K562 (cell line): ENCODE data around the gene MED13L. TPM values are rescaled to one million over a fixed set of nuclear protein-coding genes. Genes with fewer than 3 reads are reported as not detected.

Experiments
- ATAC-seq: fragments of 200-7000 bp; cut with Tn5 transposase; 3 replicates; pipeline ENCODE4 v1.9.1; 2020; ENCODE audit warnings: moderate library complexity
- BruUV-seq: library from RNA; stranded (reverse); fragments of 400-500 nt; replicated peaks from 2 replicates; lab custom pipeline; 2021; lab: Mats Ljungman, UMichigan
- CTCF ChIA-PET: fragments of 300-600 bp; formaldehyde crosslinking; extraction: SDS; loops from one replicate; lab custom pipeline; 2021; ENCODE audit warnings: low intra/inter-chr PET ratio; lab: Yijun Ruan, JAX
- POLR2A ChIA-PET: fragments of 300-600, 350-650 bp; sonication (Branson Sonifier 250); formaldehyde crosslinking; extraction: SDS; loops from one replicate; lab custom pipeline; 2021; ENCODE audit warnings: antibody characterized with exemption, inconsistent platforms; lab: Yijun Ruan, JAX
- DNase-seq, 4 experiments: peaks; one replicate each; pipeline versions ENCODE4 v3.0.0 to v3.0.0-alpha.2; 2011 to 2018; ENCODE audit warnings: low spot score in 3 of 4, mixed read lengths in 3 of 4; ENCODE audit errors: extremely low read depth in 1 of 4
- FAIRE-seq: peaks from 2 replicates; lab custom pipeline; 2011; peaks lifted over from hg19 to GRCh38; lab: Jason Lieb, UNC
- H2AFZ ChIP-seq: 2 replicates; pipeline ENCODE4 v1.6.0; 2011; ENCODE audit warnings: low read depth, low read length, control low read depth, inconsistent platforms
- H3K27ac ChIP-seq: fragments of 200-600 bp; 3 replicates; pipeline ENCODE4 v1.8.0; 2011; ENCODE audit warnings: low read depth, mild to moderate bottlenecking, control low read depth, inconsistent platforms, low read length, moderate library complexity, mixed read lengths; ENCODE audit errors: extremely low read depth
- H3K27me3 ChIP-seq, 2 experiments: fragments of 300-600 bp in 1 of 2; 2 replicates in 1 of 2; 3 replicates in 1 of 2; pipeline versions ENCODE4 v1.6.0 to v1.8.0; 2011; ENCODE audit warnings: inconsistent platforms in 2 of 2, low read length in 2 of 2, mild to moderate bottlenecking in 1 of 2, mixed read lengths in 1 of 2, moderate library complexity in 1 of 2; ENCODE audit not compliant: control insufficient read depth in 2 of 2, insufficient read depth in 2 of 2
- H3K36me3 ChIP-seq: fragments of 300-600 bp; 3 replicates; pipeline ENCODE4 v1.8.0; 2011; ENCODE audit warnings: mild to moderate bottlenecking, low read length, inconsistent platforms; ENCODE audit not compliant: control insufficient read depth, insufficient read depth
- H3K4me1 ChIP-seq, 2 experiments: fragments of 200-600 bp in 1 of 2; replicated peaks in 1 of 2; 2 replicates in 1 of 2; 3 replicates in 1 of 2; pipeline versions ENCODE4 v1.5.1 to v1.8.0; 2011; ENCODE audit warnings: inconsistent platforms in 2 of 2, low read length in 2 of 2, mild to moderate bottlenecking in 1 of 2, mixed read lengths in 1 of 2, moderate library complexity in 1 of 2; ENCODE audit not compliant: control insufficient read depth in 2 of 2, insufficient read depth in 2 of 2
- H3K4me2 ChIP-seq: 2 replicates; pipeline ENCODE4 v1.6.1; 2011; ENCODE audit warnings: low read length, control low read depth, inconsistent platforms, mixed read lengths; ENCODE audit not compliant: insufficient read depth
- H3K4me3 ChIP-seq: fragments of 200-600 bp; sonication (generic), shearing (Covaris generic); 2 replicates; pipeline ENCODE4 v1.5.1; 2016; ENCODE audit warnings: control low read depth, inconsistent platforms
- H3K79me2 ChIP-seq: fragments of 200-600 bp; 3 replicates; pipeline ENCODE4 v1.8.0; 2011; ENCODE audit warnings: low read length, inconsistent platforms; ENCODE audit not compliant: control insufficient read depth, insufficient read depth
- H3K9ac ChIP-seq, 2 experiments: 2 replicates each; pipeline versions ENCODE4 v1.6.0 to v1.6.1; 2011; ENCODE audit warnings: low read depth in 2 of 2, low read length in 2 of 2, control low read depth in 1 of 2, inconsistent platforms in 1 of 2, mild to moderate bottlenecking in 1 of 2, mixed read lengths in 1 of 2; ENCODE audit not compliant: insufficient read depth in 1 of 2
- H3K9me1 ChIP-seq: one replicate; pipeline ENCODE4 v1.6.0; 2011; ENCODE audit warnings: inconsistent platforms, mild to moderate bottlenecking, low read length, moderate library complexity; ENCODE audit not compliant: control insufficient read depth, insufficient read depth
- H3K9me3 ChIP-seq: replicated peaks from 2 replicates; pipeline ENCODE4 v1.5.1; 2011; ENCODE audit warnings: low read depth, low read length, inconsistent platforms; ENCODE audit not compliant: control insufficient read depth, insufficient read depth
- H4K20me1 ChIP-seq: replicated peaks from 2 replicates; pipeline ENCODE4 v1.6.1; 2011; ENCODE audit warnings: low read length, inconsistent platforms, mixed read lengths; ENCODE audit not compliant: control insufficient read depth, insufficient read depth
- ADNP ChIP-seq: fragments of 200-800 bp; sonication (Bioruptor generic); IDR thresholded peaks from 2 replicates; pipeline ENCODE4 v1.6.1; 2016; ENCODE audit warnings: missing genetic modification characterization, missing compliant biosample characterization
- CCAR2 ChIP-seq: fragments of 200-400 bp; formaldehyde crosslinking; IDR thresholded peaks from 2 replicates; pipeline ENCODE4 v1.6.1; 2017; ENCODE audit warnings: mild to moderate bottlenecking, low read depth, low read length
- L3MBTL2 ChIP-seq: fragments of 450-650 bp; IDR thresholded peaks from 2 replicates; pipeline ENCODE4 v1.6.1; 2016; ENCODE audit warnings: mild to moderate bottlenecking, moderate library complexity
- MAFF ChIP-seq: IDR thresholded peaks from 2 replicates; pipeline ENCODE4 v1.6.1; 2012; ENCODE audit warnings: low read length, improper control_type of control experiment
- NFE2 ChIP-seq: IDR thresholded peaks from 2 replicates; pipeline ENCODE4 v1.6.1; 2014; ENCODE audit warnings: antibody characterized with exemption, low read depth
- SIN3B ChIP-seq: fragments of 450-650 bp; IDR thresholded peaks from 2 replicates; pipeline ENCODE4 v1.6.1; 2017; ENCODE audit warnings: low read depth, mild to moderate bottlenecking, moderate library complexity
- SNIP1 ChIP-seq: fragments of 450-650 bp; IDR thresholded peaks from 2 replicates; pipeline ENCODE4 v1.7.1; 2017; ENCODE audit warnings: low read depth, mild to moderate bottlenecking
- TAF1 ChIP-seq: IDR thresholded peaks from 2 replicates; pipeline ENCODE4 v1.6.1; 2011; ENCODE audit warnings: mild to moderate bottlenecking, low read length, moderate library complexity; ENCODE audit not compliant: insufficient read depth, control insufficient read depth, severe bottlenecking; ENCODE audit errors: extremely low read depth
- ZNF23 ChIP-seq: fragments of 250-450 bp; sonication (Bioruptor Pico); IDR thresholded peaks from 2 replicates; pipeline ENCODE4 v1.4.0; 2020; ENCODE audit warnings: mild to moderate bottlenecking
- ZNF324 ChIP-seq: fragments of 250-450 bp; sonication (Bioruptor Pico); IDR thresholded peaks from 2 replicates; pipeline ENCODE4 v1.4.0; 2020; ENCODE audit warnings: mild to moderate bottlenecking
- ZNF431 ChIP-seq: sonication (generic); formaldehyde crosslinking; IDR thresholded peaks from 2 replicates; pipeline ENCODE4 v1.8.0; 2022; ENCODE audit warnings: mild to moderate bottlenecking, missing genetic modification reagents
- ZNF584 ChIP-seq: fragments of 200-800 bp; sonication (Bioruptor generic); IDR thresholded peaks from 2 replicates; pipeline ENCODE4 v1.6.1; 2016; ENCODE audit warnings: low read depth, mild to moderate bottlenecking, missing genetic modification characterization, missing compliant biosample characterization
- WGBS: fragments of 100-300 bp; shearing (Covaris generic); methylation state at CpG from one replicate; pipeline ENCODE4 v1.1.6; 2016; ENCODE audit warnings: low coverage, mixed read lengths; ENCODE audit not compliant: insufficient coverage; ENCODE audit errors: missing lambda C conversion rate; 5-methylcytosine and 5-hydroxymethylcytosine counted together
- in situ Hi-C: fragments of 300-500 bp; cut with MboI; formaldehyde crosslinking; loops from 4 replicates; pipeline ENCODE4 v1.15.0; 2018; ENCODE audit warnings: inconsistent platforms, mixed read lengths
- intact Hi-C: fragments of 100-400 bp; cut with micrococcal nuclease; formaldehyde crosslinking; loops from 2 replicates; pipeline ENCODE4 v1.14.2; 2022
- polyA plus RNA-seq, 8 experiments: library from polyadenylated mRNA; depleted of rRNA in 4 of 8; stranded (reverse) in 5 of 8; unstranded in 3 of 8; fragments of >200 nt; fragmentation: Nextera tagmentation in 2 of 8; fragmentation: Illumina TruSeq in 1 of 8; extraction: Ambion mirVana in 2 of 8; extraction: Trizol in 1 of 8; gene quantifications; 2 replicates each; pipeline versions ENCODE4 v1.2.1 to v1.2.3, GENCODE V29; 2011 to 2014; ENCODE audit warnings: inconsistent platforms in 1 of 8, missing spikeins in 1 of 8
- total RNA-seq, 7 experiments: library from RNA; depleted of rRNA in 6 of 7; stranded (reverse); fragments of >200 nt in 6 of 7; fragmentation: Illumina TruSeq in 2 of 7; extraction: Trizol in 2 of 7; gene quantifications; 2 replicates each; pipeline versions ENCODE4 v1.2.1 to v1.2.3, GENCODE V29; 2011 to 2021; ENCODE audit warnings: low replicate concordance in 1 of 7
- TF ChIP-seq, protein P1 (sequence below): fragments of 450-650 bp; formaldehyde crosslinking; IDR thresholded peaks from 2 replicates; pipeline ENCODE4 v1.4.0; 2020; ENCODE audit warnings: mild to moderate bottlenecking, moderate library complexity
- TF ChIP-seq, protein P2 (sequence below): sonication (generic); formaldehyde crosslinking; IDR thresholded peaks from 2 replicates; pipeline ENCODE4 v1.8.0; 2022; ENCODE audit warnings: missing genetic modification reagents, mild to moderate bottlenecking, borderline replicate concordance

MED13L gene
- total and polyA plus RNA-seq, 9 of the 15 experiments (the other 6 are each of a cell fraction or from before 2014, with no cell fraction given), result 13.4 to 90.3 (median 36.9) TPM

DNA sequence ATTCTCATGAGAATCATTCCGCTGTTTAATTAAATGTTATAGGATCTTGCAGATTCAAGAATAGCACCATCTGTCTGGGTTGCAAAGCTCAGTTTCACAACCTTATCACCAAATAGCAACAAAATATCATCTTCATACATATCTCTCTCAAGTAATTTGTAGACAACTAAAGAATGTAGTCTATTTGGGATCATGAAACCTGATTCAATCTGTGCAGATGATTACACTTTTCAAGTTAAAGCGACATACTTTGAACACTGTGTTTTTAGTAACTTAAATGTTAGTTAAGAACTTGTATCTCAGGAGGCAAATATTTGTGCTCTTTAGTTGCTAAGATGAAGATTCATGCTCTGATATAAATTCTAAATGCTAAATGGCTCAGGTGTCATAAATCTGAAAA, 14.8 kb downstream of the MED13L start:
- H3K27me3 ChIP-seq, result no peaks in the 10 kb centered on the region; a peak in 1 of 5 replicates
- intact Hi-C loops, result no loop called here
- H3K27ac ChIP-seq, result no peak overlapping the region
- H3K4me2 ChIP-seq, result no peak overlapping the region
- BruUV-seq, result no TSS peak
- peaks cover 99% of the 10 kb centered on the region for H3K79me2 ChIP-seq
- no peak overlapping the region for H3K9ac ChIP-seq
- no peak for TF ChIP-seq SNIP1
- TF ChIP-seq ADNP (tag), result no peak
- TF ChIP-seq, protein P1, sequence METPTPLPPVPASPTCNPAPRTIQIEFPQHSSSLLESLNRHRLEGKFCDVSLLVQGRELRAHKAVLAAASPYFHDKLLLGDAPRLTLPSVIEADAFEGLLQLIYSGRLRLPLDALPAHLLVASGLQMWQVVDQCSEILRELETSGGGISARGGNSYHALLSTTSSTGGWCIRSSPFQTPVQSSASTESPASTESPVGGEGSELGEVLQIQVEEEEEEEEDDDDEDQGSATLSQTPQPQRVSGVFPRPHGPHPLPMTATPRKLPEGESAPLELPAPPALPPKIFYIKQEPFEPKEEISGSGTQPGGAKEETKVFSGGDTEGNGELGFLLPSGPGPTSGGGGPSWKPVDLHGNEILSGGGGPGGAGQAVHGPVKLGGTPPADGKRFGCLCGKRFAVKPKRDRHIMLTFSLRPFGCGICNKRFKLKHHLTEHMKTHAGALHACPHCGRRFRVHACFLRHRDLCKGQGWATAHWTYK, result no peak
- no peak for TF ChIP-seq TAF1
- no peak for TF ChIP-seq L3MBTL2
- TF ChIP-seq ZNF431 (CRISPR knock-in tag), result no peak
- no peak for TF ChIP-seq ZNF584
- TF ChIP-seq MAFF, result no peak
- TF ChIP-seq, protein P2, sequence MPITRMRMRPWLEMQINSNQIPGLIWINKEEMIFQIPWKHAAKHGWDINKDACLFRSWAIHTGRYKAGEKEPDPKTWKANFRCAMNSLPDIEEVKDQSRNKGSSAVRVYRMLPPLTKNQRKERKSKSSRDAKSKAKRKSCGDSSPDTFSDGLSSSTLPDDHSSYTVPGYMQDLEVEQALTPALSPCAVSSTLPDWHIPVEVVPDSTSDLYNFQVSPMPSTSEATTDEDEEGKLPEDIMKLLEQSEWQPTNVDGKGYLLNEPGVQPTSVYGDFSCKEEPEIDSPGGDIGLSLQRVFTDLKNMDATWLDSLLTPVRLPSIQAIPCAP, result no peak
- TF ChIP-seq ZNF23 (CRISPR knock-in tag), result no peak
- TF ChIP-seq CCAR2, result no peak
- no peak for TF ChIP-seq NFE2
- no peak for TF ChIP-seq SIN3B
- no peak for TF ChIP-seq ZNF324 (CRISPR knock-in tag)
- DNase-seq, result no peak
- in situ Hi-C loops, result no loop called here
- peaks cover 5 to 44% of the 10 kb centered on the region in 2 experiments; a peak in 4 of 5 replicates for H3K4me1 ChIP-seq
- WGBS, result 73% methylated on average over 2 of the region's 2 CpGs
- CTCF ChIA-PET, result no interaction called here
- no peak for ATAC-seq
- POLR2A ChIA-PET, result interaction anchor here (0.9 to 1.3 kb wide), 2 partner anchors 9 to 148 kb away, joined by 3 read pairs; no protein-coding TSS in a partner anchor
- no peak overlapping the region for H3K4me3 ChIP-seq
- no peak overlapping the region for H2AFZ ChIP-seq
- no peaks in the 10 kb centered on the region for H3K9me3 ChIP-seq
- no peaks in the 10 kb centered on the region for H3K36me3 ChIP-seq
- no peaks in the 10 kb centered on the region for H3K9me1 ChIP-seq
- H4K20me1 ChIP-seq, result peaks cover 63% of the 10 kb centered on the region
- FAIRE-seq, result no peak
